ENCODE results near the gene ALDH1B1. TPM values are rescaled to one million over a fixed set of nuclear protein-coding genes. Genes with fewer than 3 reads are reported as not detected.

Gene ALDH1B1
- total and polyA plus RNA-seq, 2 experiments from 2014 or later = 26.9 to 39.5 TPM

DNA sequence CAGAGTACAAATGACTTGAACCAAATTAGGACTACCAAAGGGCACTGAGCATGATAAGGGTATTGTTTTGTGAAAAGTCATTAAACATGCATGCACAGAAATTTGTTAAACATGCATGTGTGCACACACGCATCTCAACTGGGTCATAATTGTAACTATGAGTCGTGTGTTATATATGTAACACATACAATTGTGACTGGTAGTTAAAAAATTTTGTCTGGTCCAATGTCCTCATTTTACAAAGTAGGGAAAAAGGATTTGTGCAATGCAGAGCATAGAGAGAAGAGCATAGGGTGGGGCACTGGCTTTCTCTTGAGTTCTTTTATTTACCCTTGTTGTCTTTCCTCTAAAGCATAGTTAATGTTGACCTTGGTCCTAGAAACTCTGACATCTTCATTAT, 51.1 kb downstream of the ALDH1B1 start:
- TF ChIP-seq EZH2 (IDR thresholded peaks at IDR 0.05; ENCODE audit: insufficient read depth, poor library complexity, severe bottlenecking) (no peak), EZH2phosphoT487 (IDR thresholded peaks at IDR 0.05; ENCODE audit: insufficient read depth, low read depth) (no peak)
- Histone ChIP-seq H2AFZ (no peak overlapping the region), H3K4me3 (no peak overlapping the region), H3K9me2 (ENCODE audit: insufficient read depth) (no peaks in the 10 kb centered on the region), H3K36me3 (ENCODE audit: low read depth) (no peaks in the 10 kb centered on the region), H3K27me3 (replicated peaks; ENCODE audit: insufficient read depth) (no peaks in the 10 kb centered on the region), H3K4me1 (ENCODE audit: insufficient read depth) (no peaks in the 10 kb centered on the region), H3K9ac (no peak overlapping the region), H3K27ac (no peak overlapping the region), H3K79me2 (ENCODE audit: insufficient read depth) (no peaks in the 10 kb centered on the region), H3F3A (ENCODE audit: insufficient read depth) (no peaks in the 10 kb centered on the region), H3K4me2 (ENCODE audit: unreplicated experiment) (no peak overlapping the region), H4K20me1 (ENCODE audit: insufficient read depth) (no peaks in the 10 kb centered on the region), H3K9me3 (ENCODE audit: low read depth) (no peaks in the 10 kb centered on the region)
- in situ Hi-C loops (cut with MboI) = no loop called here
- WGBS, 2 experiments (ENCODE audit: low coverage in 1 of 2, low lambda C conversion rate in 2 of 2, missing lambda C conversion rate in 2 of 2) = 44 to 45% methylated on average over 2 of the region's 2 CpGs
- DNase-seq = no peak

DNA sequence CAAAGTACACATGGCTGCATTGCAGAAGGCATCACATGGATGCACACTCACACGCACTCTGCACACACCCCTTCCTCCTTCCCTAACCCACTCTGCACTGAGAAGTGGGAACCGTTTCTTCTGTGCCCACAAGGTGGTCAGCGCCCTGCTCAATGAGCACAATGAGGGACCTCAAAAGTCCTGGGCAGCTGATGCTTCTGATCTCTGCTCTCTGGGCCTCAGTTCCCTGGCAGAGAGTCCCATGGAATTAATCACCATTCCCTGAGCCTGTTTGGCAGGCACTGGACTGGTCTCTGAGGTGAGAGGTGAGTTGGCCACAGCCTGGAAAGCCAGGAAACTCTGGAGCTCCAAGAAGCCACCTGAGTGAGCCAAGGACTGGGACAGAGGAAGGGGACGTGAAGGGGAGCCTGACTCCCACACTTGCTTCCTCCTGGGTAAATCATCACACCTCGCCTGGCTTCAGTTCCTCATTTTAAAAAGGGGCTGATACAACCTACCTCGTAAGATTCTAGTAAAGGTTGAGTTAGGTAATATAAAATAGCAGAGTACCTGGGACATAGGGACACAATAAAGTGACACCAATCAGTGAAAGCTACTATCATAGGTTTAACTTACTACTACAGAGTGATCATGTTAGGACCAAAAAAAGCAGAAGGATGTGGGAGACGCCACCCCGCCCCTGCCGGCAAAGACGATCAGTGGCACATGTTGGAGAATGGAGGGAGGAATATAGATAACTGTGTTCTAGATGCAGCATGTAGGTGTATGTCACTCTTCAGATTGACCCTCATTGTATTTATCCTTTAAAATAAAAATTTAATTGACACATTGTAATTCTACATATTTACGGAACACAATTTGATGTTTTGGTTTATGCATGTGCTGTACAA, 52.9 kb downstream of the ALDH1B1 start:
- Histone ChIP-seq H3K4me2 (ENCODE audit: unreplicated experiment) (no peak overlapping the region), H3K79me2 (ENCODE audit: insufficient read depth) (no peaks in the 10 kb centered on the region), H4K20me1 (ENCODE audit: insufficient read depth) (no peaks in the 10 kb centered on the region), H3F3A (ENCODE audit: insufficient read depth) (no peaks in the 10 kb centered on the region), H3K27ac (no peak overlapping the region), H3K27me3 (replicated peaks; ENCODE audit: insufficient read depth) (no peaks in the 10 kb centered on the region), H3K4me1 (ENCODE audit: insufficient read depth) (no peaks in the 10 kb centered on the region), H3K36me3 (ENCODE audit: low read depth) (no peaks in the 10 kb centered on the region), H3K4me3 (no peak overlapping the region), H3K9me2 (ENCODE audit: insufficient read depth) (no peaks in the 10 kb centered on the region), H3K9me3 (ENCODE audit: low read depth) (no peaks in the 10 kb centered on the region), H2AFZ (no peak overlapping the region), H3K9ac (no peak overlapping the region)
- in situ Hi-C loops (cut with MboI) = no loop called here
- 46 to 47% methylated on average over 11 of the region's 11 CpGs for WGBS, 2 experiments (ENCODE audit: low coverage in 1 of 2, low lambda C conversion rate in 2 of 2, missing lambda C conversion rate in 2 of 2)
- TF ChIP-seq EZH2phosphoT487 (IDR thresholded peaks at IDR 0.05; ENCODE audit: insufficient read depth, low read depth) = no peak
- no peak for TF ChIP-seq EZH2 (IDR thresholded peaks at IDR 0.05; ENCODE audit: insufficient read depth, poor library complexity, severe bottlenecking)
- DNase-seq = no peak

DNA sequence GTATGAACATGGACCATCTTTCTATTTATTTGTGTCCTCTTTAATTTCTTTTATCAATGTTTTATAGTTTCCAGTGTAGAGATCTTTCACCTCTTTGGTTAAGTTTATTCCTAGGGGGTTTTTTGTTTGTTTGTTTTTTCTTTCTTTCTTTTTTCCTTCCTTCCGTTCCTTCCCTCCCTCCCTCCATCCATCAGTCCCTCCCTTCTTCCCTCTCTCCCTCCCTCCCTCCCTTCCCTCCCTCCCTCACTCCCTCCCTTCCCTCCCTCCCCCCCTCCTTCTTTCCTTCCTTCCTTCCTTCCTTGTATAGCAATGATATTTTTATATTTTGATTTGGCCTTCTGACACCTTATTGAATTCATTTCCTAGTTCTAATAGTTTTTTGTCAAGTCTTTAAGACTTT, 55.2 kb downstream of the ALDH1B1 start:
- Histone ChIP-seq H3K4me1 (ENCODE audit: insufficient read depth) (no peaks in the 10 kb centered on the region), H3K79me2 (ENCODE audit: insufficient read depth) (no peaks in the 10 kb centered on the region), H3K27me3 (replicated peaks; ENCODE audit: insufficient read depth) (no peaks in the 10 kb centered on the region), H3K9me2 (ENCODE audit: insufficient read depth) (no peaks in the 10 kb centered on the region), H3F3A (ENCODE audit: insufficient read depth) (no peaks in the 10 kb centered on the region), H4K20me1 (ENCODE audit: insufficient read depth) (no peaks in the 10 kb centered on the region), H3K27ac (no peak overlapping the region), H3K4me2 (ENCODE audit: unreplicated experiment) (no peak overlapping the region), H2AFZ (no peak overlapping the region), H3K4me3 (no peak overlapping the region), H3K9me3 (ENCODE audit: low read depth) (no peaks in the 10 kb centered on the region), H3K36me3 (ENCODE audit: low read depth) (no peaks in the 10 kb centered on the region), H3K9ac (no peak overlapping the region)
- 49% methylated on average over 1 of the region's 1 CpG; no CpG with 5 or more reads in 1 of the 2 experiments for WGBS, 2 experiments (ENCODE audit: low coverage in 1 of 2, low lambda C conversion rate in 2 of 2, missing lambda C conversion rate in 2 of 2)
- TF ChIP-seq EZH2 (IDR thresholded peaks at IDR 0.05; ENCODE audit: insufficient read depth, poor library complexity, severe bottlenecking) (no peak), EZH2phosphoT487 (IDR thresholded peaks at IDR 0.05; ENCODE audit: insufficient read depth, low read depth) (no peak)
- no peak for DNase-seq
- in situ Hi-C loops (cut with MboI) = no loop called here

Other genes with a start within 250 kb of the ALDH1B1 start
- 0.76 TPM in 1 of 2 replicates, not detected in the other for gene IGFBPL1, start 31.8 kb downstream of the ALDH1B1 start, total RNA-seq (2014; rRNA removed; shearing (Covaris generic))
- 0.34 and 0.35 TPM in 2 replicates for gene IGFBPL1, start 31.8 kb downstream of the ALDH1B1 start, polyA plus RNA-seq (2016; fragmentation: Nextera tagmentation; extraction: Ambion mirVana)
- gene ANKRD18A, start 227.9 kb downstream of the ALDH1B1 start, total RNA-seq (2014; rRNA removed; shearing (Covaris generic)) = not detected in 2 replicates
- not detected in 2 replicates for gene ANKRD18A, start 227.9 kb downstream of the ALDH1B1 start, polyA plus RNA-seq (2016; fragmentation: Nextera tagmentation; extraction: Ambion mirVana)